OCI-LY1 (cell line): ENCODE measurements around the gene SOX13.

ENCODE experiments used
- CTCF ChIP-seq: fragments of 200-600 bp; sonication (generic), shearing (Covaris generic); IDR thresholded peaks from 2 replicates; pipeline ENCODE4 v1.5.1; 2017; ENCODE audit warnings: mild to moderate bottlenecking, antibody characterized with exemption, low read length, moderate library complexity, mixed read lengths
- EZH2 ChIP-seq: fragments of 200-600 bp; sonication (generic), shearing (Covaris generic); IDR thresholded peaks from 2 replicates; pipeline ENCODE4 v1.8.0; 2017; ENCODE audit warnings: borderline replicate concordance, mixed run types, mild to moderate bottlenecking, antibody characterized with exemption, low read length, moderate library complexity, mixed read lengths

- TF ChIP-seq CTCF (no peak), EZH2 (no peak)
These were observed 27.5 kb upstream of the SOX13 start for GRCh38 chr1:204045430-204045829.
